AG04450 (cell line): Measurements from ENCODE around the gene GRIFIN. TPM values are rescaled to one million over a fixed set of nuclear protein-coding genes. Genes with fewer than 3 reads are reported as not detected.

Source experiments
- CTCF ChIA-PET: fragments of 300-600, 350-600 bp; formaldehyde crosslinking; extraction: SDS; loops from one replicate; lab custom pipeline; 2022; ENCODE audit warnings: antibody characterized with exemption, inconsistent platforms; lab: Charles Lee
- POLR2A ChIA-PET: fragments of 350-600 bp; formaldehyde crosslinking; extraction: SDS; loops from one replicate; lab custom pipeline; 2021; ENCODE audit warnings: antibody characterized with exemption, inconsistent platforms; lab: Yijun Ruan, JAX
- DNase-seq: peaks from one replicate; pipeline ENCODE4 v3.0.0-alpha.2; 2011; ENCODE audit warnings: low read depth, low spot score
- H3K27ac ChIP-seq: one replicate; pipeline ENCODE4 v1.5.1; 2012; ENCODE audit warnings: low read depth, low read length, control low read depth
- H3K27me3 ChIP-seq: one replicate; pipeline ENCODE4 v1.6.0; 2012; ENCODE audit warnings: low read length; ENCODE audit not compliant: control insufficient read depth, insufficient read depth
- H3K4me3 ChIP-seq: 2 replicates; pipeline ENCODE4 v1.5.1; 2011; ENCODE audit warnings: mild to moderate bottlenecking, low read depth, low read length, control low read depth
- H3K9me3 ChIP-seq: 2 replicates; pipeline ENCODE4 v1.5.1; 2012; ENCODE audit warnings: low read length; ENCODE audit not compliant: control insufficient read depth, insufficient read depth
- polyA plus RNA-seq: library from polyadenylated mRNA; depleted of rRNA; stranded (reverse); fragments of >200 nt; gene quantifications from 2 replicates; pipeline ENCODE4 v1.2.3, GENCODE V29; 2011
- TF ChIP-seq, protein P1 (sequence below): IDR thresholded peaks from 2 replicates; pipeline ENCODE4 v1.5.1; 2011; ENCODE audit warnings: low read depth, low read length, control low read depth, inconsistent platforms

The GRIFIN gene
- polyA plus RNA-seq, 1 experiment = not detected

DNA sequence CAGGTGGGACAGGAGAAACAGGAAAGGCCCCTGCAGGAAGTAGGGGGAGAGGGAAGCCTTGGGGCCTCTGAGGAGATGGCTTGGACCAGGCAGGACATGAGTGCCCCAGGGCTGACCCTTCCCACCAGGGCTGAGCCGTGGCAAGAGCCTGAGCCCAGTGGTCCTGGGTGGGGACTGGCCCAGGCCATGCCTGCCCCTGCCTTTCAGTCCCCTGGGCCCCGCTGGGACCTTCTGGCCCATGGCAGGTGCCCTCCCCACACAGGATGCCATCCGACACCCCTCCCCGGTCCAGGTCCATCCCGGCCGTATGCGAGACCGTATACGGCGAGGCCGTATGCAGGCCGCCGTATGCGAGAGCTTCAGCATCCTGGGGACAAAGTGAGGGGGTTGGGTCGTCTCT lies 2.0 kb downstream of the GRIFIN start:
- no peaks in the 10 kb centered on the region; the same call in 1 of the 2 replicates for H3K9me3 ChIP-seq
- no peak for DNase-seq
- no peak overlapping the region for H3K4me3 ChIP-seq
- TF ChIP-seq, protein P1, sequence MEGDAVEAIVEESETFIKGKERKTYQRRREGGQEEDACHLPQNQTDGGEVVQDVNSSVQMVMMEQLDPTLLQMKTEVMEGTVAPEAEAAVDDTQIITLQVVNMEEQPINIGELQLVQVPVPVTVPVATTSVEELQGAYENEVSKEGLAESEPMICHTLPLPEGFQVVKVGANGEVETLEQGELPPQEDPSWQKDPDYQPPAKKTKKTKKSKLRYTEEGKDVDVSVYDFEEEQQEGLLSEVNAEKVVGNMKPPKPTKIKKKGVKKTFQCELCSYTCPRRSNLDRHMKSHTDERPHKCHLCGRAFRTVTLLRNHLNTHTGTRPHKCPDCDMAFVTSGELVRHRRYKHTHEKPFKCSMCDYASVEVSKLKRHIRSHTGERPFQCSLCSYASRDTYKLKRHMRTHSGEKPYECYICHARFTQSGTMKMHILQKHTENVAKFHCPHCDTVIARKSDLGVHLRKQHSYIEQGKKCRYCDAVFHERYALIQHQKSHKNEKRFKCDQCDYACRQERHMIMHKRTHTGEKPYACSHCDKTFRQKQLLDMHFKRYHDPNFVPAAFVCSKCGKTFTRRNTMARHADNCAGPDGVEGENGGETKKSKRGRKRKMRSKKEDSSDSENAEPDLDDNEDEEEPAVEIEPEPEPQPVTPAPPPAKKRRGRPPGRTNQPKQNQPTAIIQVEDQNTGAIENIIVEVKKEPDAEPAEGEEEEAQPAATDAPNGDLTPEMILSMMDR = no peak
- no peaks in the 10 kb centered on the region for H3K27me3 ChIP-seq
- ChIA-PET POLR2A (no interaction called here), CTCF (no interaction called here)
- H3K27ac ChIP-seq = no peak overlapping the region

GRCh38 chr7:2473496-2474180 lies 2.6 kb downstream of the GRIFIN start:
- POLR2A ChIA-PET = no interaction called here
- Histone ChIP-seq H3K4me3 (no peak overlapping the region), H3K9me3 (no peaks in the 10 kb centered on the region; the same call in 1 of the 2 replicates), H3K27ac (no peak overlapping the region), H3K27me3 (no peaks in the 10 kb centered on the region)
- TF ChIP-seq, protein P1 = no peak
- no peak for DNase-seq
- CTCF ChIA-PET = no interaction called here

DNA sequence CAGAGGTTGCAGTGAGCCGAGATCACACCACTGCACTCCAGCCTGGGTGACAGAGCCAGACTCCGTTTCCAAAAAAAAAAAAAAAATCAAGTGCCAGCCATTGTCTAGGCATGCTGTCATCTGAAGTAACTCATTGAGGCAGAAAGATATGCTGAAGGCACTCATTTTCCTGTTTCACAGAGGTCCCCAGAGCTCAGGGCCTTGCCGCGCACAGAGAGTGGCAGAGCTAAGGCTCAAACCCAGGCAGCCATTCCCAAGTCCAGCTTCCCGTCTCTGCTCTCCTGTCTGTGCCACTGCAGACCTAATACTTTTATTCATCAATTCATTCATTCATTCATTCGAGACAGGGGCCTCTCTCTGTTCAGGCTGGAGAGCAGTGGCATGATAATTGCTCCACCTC lies 3.5 kb downstream of the GRIFIN start:
- CTCF ChIA-PET = no interaction called here

GRCh38 chr7:2471396-2471795 lies 4.8 kb downstream of the GRIFIN start:
- Histone ChIP-seq H3K9me3 (no peaks in the 10 kb centered on the region; the same call in 1 of the 2 replicates), H3K27ac (peak overlapping the region; percentile 57), H3K27me3 (no peaks in the 10 kb centered on the region), H3K4me3 (no peak overlapping the region)
- POLR2A ChIA-PET = interaction anchor here (0.9 kb wide), 1 partner anchor 88 kb away, joined by 3 read pairs; no protein-coding TSS in a partner anchor
- TF ChIP-seq, protein P1 = no peak
- no peak for DNase-seq
- CTCF ChIA-PET = interaction anchor here (1.4 to 4.2 kb wide), 3 partner anchors 8 to 26 kb away, joined by 3 to 75 read pairs (median 18); no protein-coding TSS in a partner anchor

More for the DNA sequence above, 3.5 kb downstream of the GRIFIN start:
- no peak for DNase-seq
- Histone ChIP-seq H3K9me3 (no peaks in the 10 kb centered on the region; the same call in 1 of the 2 replicates), H3K27ac (no peak overlapping the region), H3K27me3 (no peaks in the 10 kb centered on the region), H3K4me3 (no peak overlapping the region)
- TF ChIP-seq, protein P1 = no peak
- POLR2A ChIA-PET = no interaction called here

DNA sequence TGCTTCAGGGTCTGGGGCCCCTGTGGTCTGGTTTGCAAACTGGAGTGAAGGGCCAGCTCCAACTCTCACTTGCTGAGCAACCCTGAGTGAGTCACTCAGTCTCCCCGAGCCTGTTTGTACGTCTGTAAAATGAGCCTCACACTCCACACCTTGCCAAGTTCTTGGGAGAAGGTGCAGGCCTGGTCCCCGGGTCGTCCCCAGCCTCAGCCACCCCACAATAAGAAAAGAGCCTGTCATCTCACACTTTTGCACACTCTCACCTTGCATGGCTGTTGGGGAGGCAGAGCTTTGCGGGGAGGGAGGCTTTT lies 5.2 kb downstream of the GRIFIN start:
- no peaks in the 10 kb centered on the region; the same call in 1 of the 2 replicates for H3K9me3 ChIP-seq
- no peak for DNase-seq
- ChIA-PET POLR2A (interaction anchor here (0.8 to 0.9 kb wide), 2 partner anchors 45 to 89 kb away, joined by 3 read pairs; no protein-coding TSS in a partner anchor), CTCF (interaction anchor here (1.4 to 4.2 kb wide), 3 partner anchors 9 to 26 kb away, joined by 3 to 75 read pairs (median 18); no protein-coding TSS in a partner anchor)
- H3K4me3 ChIP-seq = no peak overlapping the region
- no peaks in the 10 kb centered on the region for H3K27me3 ChIP-seq
- TF ChIP-seq, protein P1 = no peak
- H3K27ac ChIP-seq = peak overlapping the region; percentile 57
